AG04450 (cell line): ENCODE measurements around the gene CRKL. TPM values are rescaled to one million over a fixed set of nuclear protein-coding genes. Genes with fewer than 3 reads are reported as not detected.

ENCODE experiments used
- CTCF ChIA-PET: fragments of 300-600, 350-600 bp; formaldehyde crosslinking; extraction: SDS; loops from one replicate; lab custom pipeline; 2022; ENCODE audit warnings: antibody characterized with exemption, inconsistent platforms; lab: Charles Lee
- POLR2A ChIA-PET: fragments of 350-600 bp; formaldehyde crosslinking; extraction: SDS; loops from one replicate; lab custom pipeline; 2021; ENCODE audit warnings: antibody characterized with exemption, inconsistent platforms; lab: Yijun Ruan, JAX
- DNase-seq: peaks from one replicate; pipeline ENCODE4 v3.0.0-alpha.2; 2011; ENCODE audit warnings: low read depth, low spot score
- H3K27ac ChIP-seq: one replicate; pipeline ENCODE4 v1.5.1; 2012; ENCODE audit warnings: low read depth, low read length, control low read depth
- H3K27me3 ChIP-seq: one replicate; pipeline ENCODE4 v1.6.0; 2012; ENCODE audit warnings: low read length; ENCODE audit not compliant: control insufficient read depth, insufficient read depth
- H3K4me3 ChIP-seq: 2 replicates; pipeline ENCODE4 v1.5.1; 2011; ENCODE audit warnings: mild to moderate bottlenecking, low read depth, low read length, control low read depth
- H3K9me3 ChIP-seq: 2 replicates; pipeline ENCODE4 v1.5.1; 2012; ENCODE audit warnings: low read length; ENCODE audit not compliant: control insufficient read depth, insufficient read depth
- CTCF ChIP-seq: IDR thresholded peaks from 2 replicates; pipeline ENCODE4 v1.5.1; 2011; ENCODE audit warnings: low read depth, low read length, control low read depth, inconsistent platforms
- polyA plus RNA-seq: library from polyadenylated mRNA; depleted of rRNA; stranded (reverse); fragments of >200 nt; gene quantifications from 2 replicates; pipeline ENCODE4 v1.2.3, GENCODE V29; 2011

Gene CRKL
- polyA plus RNA-seq, 1 experiment: 24.1 TPM

- CTCF ChIA-PET: no interaction called here
- no peak for DNase-seq
- H3K27ac ChIP-seq: no peak overlapping the region
- POLR2A ChIA-PET: no interaction called here
- H3K9me3 ChIP-seq: no peaks in the 10 kb centered on the region; the same call in 1 of the 2 replicates
- H3K4me3 ChIP-seq: no peak overlapping the region
- no peaks in the 10 kb centered on the region for H3K27me3 ChIP-seq
- no peak for TF ChIP-seq CTCF
Observed at GRCh38 chr22:20992456-20993303, 75.5 kb downstream of the CRKL start.

- no peaks in the 10 kb centered on the region for H3K27me3 ChIP-seq
- TF ChIP-seq CTCF: no peak
- ChIA-PET CTCF (no interaction called here), POLR2A (no interaction called here)
- no peak overlapping the region for H3K4me3 ChIP-seq
- DNase-seq: no peak
- H3K27ac ChIP-seq: no peak overlapping the region
- H3K9me3 ChIP-seq: no peaks in the 10 kb centered on the region; the same call in 1 of the 2 replicates
Observed at GRCh38 chr22:20993304-20994127, 76.3 kb downstream of the CRKL start.

DNA sequence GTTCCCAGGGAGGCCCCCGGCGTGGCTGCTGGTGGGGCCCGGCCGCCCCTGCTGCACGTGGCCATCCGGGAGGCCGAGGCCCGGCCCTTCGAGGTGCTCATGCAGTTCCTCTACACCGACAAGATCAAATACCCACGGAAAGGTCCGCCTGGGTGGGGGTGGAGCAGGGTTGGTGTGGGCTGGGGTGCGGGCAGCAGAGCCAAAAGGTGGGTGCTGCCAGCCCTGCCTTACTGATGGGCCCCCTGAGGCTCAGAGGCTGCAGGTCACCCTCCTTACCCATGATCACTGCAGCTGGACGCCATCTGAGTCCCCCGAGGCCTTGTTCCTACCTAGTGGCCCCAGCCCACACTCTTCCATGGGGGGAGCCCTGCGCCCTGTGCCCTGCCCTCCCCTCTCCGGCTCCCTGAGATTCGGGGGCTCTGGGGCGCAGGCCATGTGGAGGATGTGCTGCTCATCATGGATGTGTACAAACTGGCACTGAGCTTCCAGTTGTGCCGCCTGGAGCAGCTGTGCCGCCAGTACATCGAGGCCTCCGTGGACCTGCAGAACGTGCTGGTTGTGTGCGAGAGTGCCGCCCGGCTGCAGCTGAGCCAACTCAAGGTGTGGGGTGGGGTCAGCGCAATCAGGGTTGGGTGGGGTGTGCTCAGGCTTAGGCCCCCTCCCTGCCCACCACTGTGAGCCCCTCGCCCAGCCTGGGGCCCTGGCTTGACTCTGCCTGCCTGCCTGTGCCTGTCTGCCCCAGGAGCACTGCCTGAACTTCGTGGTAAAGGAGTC, 77.1 kb downstream of the CRKL start:
- Histone ChIP-seq H3K4me3 (no peak overlapping the region), H3K9me3 (no peaks in the 10 kb centered on the region; the same call in 1 of the 2 replicates), H3K27ac (no peak overlapping the region), H3K27me3 (no peaks in the 10 kb centered on the region)
- ChIA-PET CTCF (no interaction called here), POLR2A (interaction anchor here (0.9 kb wide), 1 partner anchor 12 kb away, joined by 3 read pairs; the partner anchor contains the start of gene LZTR1)
- DNase-seq: no peak
- TF ChIP-seq CTCF: no peak

- CTCF ChIA-PET: no interaction called here
- no peak for DNase-seq
- Histone ChIP-seq H3K27ac (no peak overlapping the region), H3K27me3 (no peaks in the 10 kb centered on the region), H3K4me3 (no peak overlapping the region), H3K9me3 (no peaks in the 10 kb centered on the region; the same call in 1 of the 2 replicates)
- TF ChIP-seq CTCF: no peak
- POLR2A ChIA-PET: interaction anchor here (0.9 kb wide), 1 partner anchor 13 kb away, joined by 3 read pairs; the partner anchor contains the start of gene LZTR1
Observed at GRCh38 chr22:20994902-20995241, 77.7 kb downstream of the CRKL start.
